Body of pancreas (tissue), 4 donors: ENCODE results near the gene KIAA2012.

Experiments used
- POLR2A ChIP-seq, 3 donors: fragments of 450-650 bp; IDR thresholded peaks; one replicate each; pipeline ENCODE4 v1.6.1; 2016; ENCODE audit warnings: antibody characterized with exemption in 3 of 3, mild to moderate bottlenecking in 2 of 3
- TF ChIP-seq, protein P1 (sequence below), 7 experiments: fragments of 450-650 bp in 4 of 7; fragments of 200-600 bp in 3 of 7; sonication (generic) in 3 of 7; IDR thresholded peaks; one replicate each; pipeline ENCODE4 v1.5.1; 2016 to 2019; ENCODE audit warnings: antibody characterized with exemption in 7 of 7

DNA sequence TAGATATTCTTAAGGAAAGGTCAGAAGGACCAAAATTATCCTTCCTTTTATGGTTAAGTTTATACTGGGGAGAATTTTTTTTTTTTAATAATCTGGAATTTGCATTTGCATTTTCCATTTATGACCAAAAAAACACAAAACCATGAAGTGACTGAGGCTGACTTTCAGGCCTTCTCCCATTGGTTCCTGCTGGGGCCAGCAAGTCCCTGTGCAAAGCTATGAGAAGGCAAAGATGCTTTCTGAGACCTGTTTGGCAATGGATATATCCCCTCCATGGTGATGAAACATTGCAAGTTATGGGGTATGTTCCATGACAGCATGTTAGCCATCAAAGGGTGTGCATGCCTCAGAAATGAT, 60.8 kb downstream of the KIAA2012 start:
- TF ChIP-seq, protein P1, sequence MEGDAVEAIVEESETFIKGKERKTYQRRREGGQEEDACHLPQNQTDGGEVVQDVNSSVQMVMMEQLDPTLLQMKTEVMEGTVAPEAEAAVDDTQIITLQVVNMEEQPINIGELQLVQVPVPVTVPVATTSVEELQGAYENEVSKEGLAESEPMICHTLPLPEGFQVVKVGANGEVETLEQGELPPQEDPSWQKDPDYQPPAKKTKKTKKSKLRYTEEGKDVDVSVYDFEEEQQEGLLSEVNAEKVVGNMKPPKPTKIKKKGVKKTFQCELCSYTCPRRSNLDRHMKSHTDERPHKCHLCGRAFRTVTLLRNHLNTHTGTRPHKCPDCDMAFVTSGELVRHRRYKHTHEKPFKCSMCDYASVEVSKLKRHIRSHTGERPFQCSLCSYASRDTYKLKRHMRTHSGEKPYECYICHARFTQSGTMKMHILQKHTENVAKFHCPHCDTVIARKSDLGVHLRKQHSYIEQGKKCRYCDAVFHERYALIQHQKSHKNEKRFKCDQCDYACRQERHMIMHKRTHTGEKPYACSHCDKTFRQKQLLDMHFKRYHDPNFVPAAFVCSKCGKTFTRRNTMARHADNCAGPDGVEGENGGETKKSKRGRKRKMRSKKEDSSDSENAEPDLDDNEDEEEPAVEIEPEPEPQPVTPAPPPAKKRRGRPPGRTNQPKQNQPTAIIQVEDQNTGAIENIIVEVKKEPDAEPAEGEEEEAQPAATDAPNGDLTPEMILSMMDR (IDR thresholded peaks at IDR 0.05), result no peak
- TF ChIP-seq POLR2A (IDR thresholded peaks at IDR 0.05), result no peak
